ENCODE data around the gene AEBP1. TPM values are rescaled to one million over a fixed set of nuclear protein-coding genes. Genes with fewer than 3 reads are reported as not detected.

Gene AEBP1
- total RNA-seq: 4.1 TPM

GRCh38 chr7:44103923-44104859 lies at the start of gene AEBP1:
Gene AEBP1 (plus strand): TSS chr7:44104345. CDS start chr7:44104666, 321 bp downstream.
- no peak for FAIRE-seq

GRCh38 chr7:44056681-44057080 lies 47.5 kb upstream of the AEBP1 start:
- no peak for DNase-seq (ENCODE audit: low spot score in 2 of 2)
- FAIRE-seq: no peak

More at GRCh38 chr7:44103923-44104859, at the start of gene AEBP1:
- DNase-seq (ENCODE audit: low spot score in 2 of 2): peak; percentile 55 to 71

- FAIRE-seq: no peak
- no peak for DNase-seq (ENCODE audit: low spot score in 2 of 2)
These were observed 46.8 kb upstream of the AEBP1 start for GRCh38 chr7:44057181-44057848.

GRCh38 chr7:44057849-44058758 lies 46.0 kb upstream of the AEBP1 start:
- no peak for DNase-seq (ENCODE audit: low spot score in 2 of 2)
- no peak for FAIRE-seq

- DNase-seq (ENCODE audit: low spot score in 2 of 2) (no peak), FAIRE-seq (no peak)
These were observed 45.4 kb upstream of the AEBP1 start for GRCh38 chr7:44058759-44059218.

GRCh38 chr7:44059219-44060090 lies 44.7 kb upstream of the AEBP1 start:
- FAIRE-seq (no peak), DNase-seq (ENCODE audit: low spot score in 2 of 2) (no peak)

- DNase-seq (ENCODE audit: low spot score in 2 of 2) (no peak), FAIRE-seq (no peak)
These were observed 43.8 kb upstream of the AEBP1 start for GRCh38 chr7:44060091-44060947.

- DNase-seq (ENCODE audit: low spot score in 2 of 2) (no peak), FAIRE-seq (no peak)
These were observed 43.0 kb upstream of the AEBP1 start for GRCh38 chr7:44060948-44061644.

GRCh38 chr7:44061645-44062179 lies 42.4 kb upstream of the AEBP1 start:
- FAIRE-seq (no peak), DNase-seq (ENCODE audit: low spot score in 2 of 2) (no peak)

- FAIRE-seq (no peak), DNase-seq (ENCODE audit: low spot score in 2 of 2) (no peak)
These were observed 41.8 kb upstream of the AEBP1 start for GRCh38 chr7:44062180-44062902.

GRCh38 chr7:44062903-44063295 lies 41.2 kb upstream of the AEBP1 start:
- no peak for DNase-seq (ENCODE audit: low spot score in 2 of 2)
- FAIRE-seq: no peak

GRCh38 chr7:44063547-44063893 lies 40.6 kb upstream of the AEBP1 start:
- no peak for DNase-seq (ENCODE audit: low spot score in 2 of 2)
- FAIRE-seq: no peak

- FAIRE-seq: no peak
- no peak for DNase-seq (ENCODE audit: low spot score in 2 of 2)
These were observed 40.1 kb upstream of the AEBP1 start for GRCh38 chr7:44063894-44064651.

- DNase-seq (ENCODE audit: low spot score in 2 of 2): no peak
- no peak for FAIRE-seq
These were observed 39.2 kb upstream of the AEBP1 start for GRCh38 chr7:44064791-44065430.

- no peak for FAIRE-seq
These were observed 38.6 kb upstream of the AEBP1 start, which contains the start of gene PGAM2 for GRCh38 chr7:44065431-44066110. Gene PGAM2 (minus strand): TSS chr7:44065567. CDS start chr7:44065529, 38 bp downstream.

More at GRCh38 chr7:44065431-44066110, 38.6 kb upstream of the AEBP1 start, which contains the start of gene PGAM2:
- no peak for DNase-seq (ENCODE audit: low spot score in 2 of 2)

All from frontal cortex (tissue), 4 donors.